IMR-90 (cell line): ENCODE data around the gene HS3ST6.

ENCODE experiments used
- BHLHE40 ChIP-seq: fragments of 150-350 bp; IDR thresholded peaks from 2 replicates; pipeline ENCODE4 v1.6.1; 2016; ENCODE audit warnings: mild to moderate bottlenecking, low read depth, low read length
- CTCF ChIP-seq: conservative IDR thresholded peaks from 2 replicates; pipeline ENCODE4 v1.5.1; 2012; ENCODE audit warnings: mild to moderate bottlenecking, low read depth, low read length, improper control_type of control experiment
- MAFK ChIP-seq: IDR thresholded peaks from 2 replicates; pipeline ENCODE4 v1.6.1; 2012; ENCODE audit warnings: low read depth, low read length, improper control_type of control experiment
- POLR2A ChIP-seq: IDR thresholded peaks from 2 replicates; pipeline ENCODE4 v1.6.1; 2012; ENCODE audit warnings: mild to moderate bottlenecking, low read depth, low read length
- RAD21 ChIP-seq: IDR thresholded peaks from 2 replicates; pipeline ENCODE4 v1.6.1; 2012; ENCODE audit warnings: low read length, improper control_type of control experiment

GRCh38 chr16:1953734-1954133 is 35.5 kb upstream of the HS3ST6 start:
- TF ChIP-seq POLR2A (no peak), BHLHE40 (no peak), CTCF (no peak), RAD21 (no peak), MAFK (no peak)
